HTR-8/SVneo (cell line): Measurements from ENCODE around the gene PPM1F.

ENCODE experiments used
- DNase-seq: peaks from one replicate; pipeline ENCODE4 v3.0.0; 2011; ENCODE audit warnings: low spot score, mixed read lengths; ENCODE audit not compliant: insufficient read length
- FAIRE-seq: peaks from 2 replicates; lab custom pipeline; 2011; peaks lifted over from hg19 to GRCh38; lab: Jason Lieb, UNC

PPM1F gene

GRCh38 chr22:21952586-21953571, at the start of gene PPM1F:
Gene PPM1F, minus strand, starts transcription at chr22:21952848. Its CDS starts 6,800 bp downstream, at chr22:21946048.
- FAIRE-seq: peak; percentile 28
- DNase-seq: peak; percentile 82

- DNase-seq: no peak
- no peak for FAIRE-seq
Measured at GRCh38 chr22:22001664-22002525, 49.2 kb upstream of the PPM1F start.

GRCh38 chr22:21998595-21999247, 46.1 kb upstream of the PPM1F start:
- DNase-seq (no peak), FAIRE-seq (no peak)

- DNase-seq (no peak), FAIRE-seq (no peak)
Measured at GRCh38 chr22:21996175-21996720, 43.6 kb upstream of the PPM1F start.

GRCh38 chr22:21995660-21996059, 43.0 kb upstream of the PPM1F start:
- DNase-seq (no peak), FAIRE-seq (no peak)

- no peak for FAIRE-seq
Measured at GRCh38 chr22:21994881-21995444, 42.3 kb upstream of the PPM1F start.

GRCh38 chr22:21992593-21993237, 40.1 kb upstream of the PPM1F start:
- DNase-seq (no peak), FAIRE-seq (no peak)

More at GRCh38 chr22:21994881-21995444, 42.3 kb upstream of the PPM1F start:
- no peak for DNase-seq

- FAIRE-seq: no peak
- DNase-seq: no peak
Measured at GRCh38 chr22:21991774-21992173, 39.1 kb upstream of the PPM1F start.

GRCh38 chr22:21991304-21991596, 38.6 kb upstream of the PPM1F start:
- FAIRE-seq: no peak
- DNase-seq: no peak

- DNase-seq (no peak), FAIRE-seq (no peak)
Measured at GRCh38 chr22:21990445-21991303, 38.0 kb upstream of the PPM1F start.

- DNase-seq: no peak
- FAIRE-seq: no peak
Measured at GRCh38 chr22:21989049-21989448, 36.4 kb upstream of the PPM1F start.

GRCh38 chr22:21985214-21985613, 32.6 kb upstream of the PPM1F start:
- FAIRE-seq (no peak), DNase-seq (no peak)

GRCh38 chr22:21984793-21985192, 32.1 kb upstream of the PPM1F start:
- FAIRE-seq (no peak), DNase-seq (no peak)

GRCh38 chr22:21982338-21982965, 29.8 kb upstream of the PPM1F start, which contains the start of gene TOP3B:
Gene TOP3B, minus strand, starts transcription at chr22:21982787. Its CDS starts 7,078 bp downstream, at chr22:21975709.
- no peak for FAIRE-seq

GRCh38 chr22:21981874-21982273, 29.2 kb upstream of the PPM1F start:
- no peak for DNase-seq
- FAIRE-seq: no peak

More at GRCh38 chr22:21982338-21982965, 29.8 kb upstream of the PPM1F start, which contains the start of gene TOP3B:
- DNase-seq: peak; percentile 67

- DNase-seq (no peak), FAIRE-seq (no peak)
Measured at GRCh38 chr22:21980547-21980946, 27.9 kb upstream of the PPM1F start.

- DNase-seq (no peak), FAIRE-seq (no peak)
Measured at GRCh38 chr22:21978564-21979386, 26.1 kb upstream of the PPM1F start.
